Measurements from ENCODE around the gene DYRK1B. TPM values are rescaled to one million over a fixed set of nuclear protein-coding genes. Genes with fewer than 3 reads are reported as not detected.

DYRK1B gene
- total RNA-seq, 2 experiments from 2014 or later = 3.0 to 9.2 TPM

DNA sequence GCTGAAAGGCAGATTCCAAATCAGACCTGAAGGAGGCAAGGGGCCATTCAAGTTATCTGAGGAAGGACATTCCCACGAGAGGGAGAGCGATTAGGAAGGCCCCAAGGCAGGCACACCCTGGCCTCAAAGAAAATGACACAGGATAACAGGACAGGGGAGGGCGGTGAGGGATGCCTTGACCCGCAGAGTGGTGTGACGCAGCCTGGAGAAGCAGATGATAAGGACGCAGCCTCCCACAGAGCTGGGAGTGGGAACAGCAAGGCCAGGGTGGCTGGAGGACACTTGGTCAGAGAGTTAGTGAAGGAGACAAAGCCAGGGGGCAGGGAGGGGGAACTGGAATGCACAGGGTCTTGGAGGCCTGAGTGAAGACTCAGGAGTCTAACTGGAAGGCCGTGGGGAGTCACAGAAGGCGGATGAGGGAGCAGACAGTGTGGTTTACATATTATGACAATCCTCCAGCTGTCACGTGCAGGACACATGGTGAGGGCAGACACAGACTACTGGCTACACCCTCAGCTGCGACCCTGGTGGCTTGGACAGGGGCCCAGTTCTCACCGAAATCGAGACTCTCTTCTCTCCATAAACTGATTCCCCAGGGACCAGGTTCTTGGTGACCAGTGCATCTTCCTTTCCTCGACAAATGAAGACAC, 5.8 kb upstream of the DYRK1B start:
- no peak overlapping the region for H3K27ac ChIP-seq (ENCODE audit: low read depth, low read length, poor library complexity, severe bottlenecking)
- H4K20me1 ChIP-seq (ENCODE audit: insufficient read depth, low read length) = peaks cover 30% of the 10 kb centered on the region
- H3K9me3 ChIP-seq (ENCODE audit: low read length) = no peaks in the 10 kb centered on the region
- H3K4me3 ChIP-seq (ENCODE audit: low read depth, low read length, poor library complexity, severe bottlenecking) = no peak overlapping the region
- CTCF ChIA-PET (ENCODE audit: unreplicated experiment) = no interaction called here
- TF ChIP-seq EZH2phosphoT487 (IDR thresholded peaks at IDR 0.05; ENCODE audit: borderline replicate concordance, low read depth, low read length) (no peak), CTCF (conservative IDR thresholded peaks at IDR 0.05; ENCODE audit: low read length) (no peak)
- H3K4me2 ChIP-seq (ENCODE audit: low read length) = no peak overlapping the region
- BruUV-seq (replicated peaks) = no TSS peak
- no peak for DNase-seq (ENCODE audit: low spot score)
- POLR2A ChIA-PET = no interaction called here
- intact Hi-C loops (cut with micrococcal nuclease; ENCODE audit: unreplicated experiment) = no loop called here
- peaks cover 82% of the 10 kb centered on the region for H3K36me3 ChIP-seq (ENCODE audit: insufficient read depth, low read length)
- peaks cover 49% of the 10 kb centered on the region for H3K79me2 ChIP-seq (ENCODE audit: insufficient read depth, low read depth, low read length)
- H2AFZ ChIP-seq (ENCODE audit: low read length) = no peak overlapping the region
- H3K9me2 ChIP-seq (ENCODE audit: insufficient read depth, low read length) = no peaks in the 10 kb centered on the region
- H3K4me1 ChIP-seq (ENCODE audit: insufficient read depth, low read length, poor library complexity, severe bottlenecking) = peaks cover 24% of the 10 kb centered on the region

GRCh38 chr19:39838569-39838968, 4.6 kb upstream of the DYRK1B start:
- no peak overlapping the region for H3K4me2 ChIP-seq (ENCODE audit: low read length)
- H3K9me2 ChIP-seq (ENCODE audit: insufficient read depth, low read length) = no peaks in the 10 kb centered on the region
- H2AFZ ChIP-seq (ENCODE audit: low read length) = no peak overlapping the region
- TF ChIP-seq EZH2phosphoT487 (IDR thresholded peaks at IDR 0.05; ENCODE audit: borderline replicate concordance, low read depth, low read length) = no peak
- TF ChIP-seq CTCF (conservative IDR thresholded peaks at IDR 0.05; ENCODE audit: low read length) = no peak
- H3K4me3 ChIP-seq (ENCODE audit: low read depth, low read length, poor library complexity, severe bottlenecking) = no peak overlapping the region
- ChIA-PET CTCF (ENCODE audit: unreplicated experiment) (no interaction called here), POLR2A (no interaction called here)
- intact Hi-C loops (cut with micrococcal nuclease; ENCODE audit: unreplicated experiment) = no loop called here
- BruUV-seq (replicated peaks) = no TSS peak
- H4K20me1 ChIP-seq (ENCODE audit: insufficient read depth, low read length) = peaks cover 19% of the 10 kb centered on the region
- H3K27ac ChIP-seq (ENCODE audit: low read depth, low read length, poor library complexity, severe bottlenecking) = no peak overlapping the region
- no peaks in the 10 kb centered on the region for H3K9me3 ChIP-seq (ENCODE audit: low read length)
- peaks cover 22% of the 10 kb centered on the region for H3K4me1 ChIP-seq (ENCODE audit: insufficient read depth, low read length, poor library complexity, severe bottlenecking)
- peaks cover 86% of the 10 kb centered on the region for H3K36me3 ChIP-seq (ENCODE audit: insufficient read depth, low read length)
- no peak for DNase-seq (ENCODE audit: low spot score)
- H3K79me2 ChIP-seq (ENCODE audit: insufficient read depth, low read depth, low read length) = peaks cover 36% of the 10 kb centered on the region

DNA sequence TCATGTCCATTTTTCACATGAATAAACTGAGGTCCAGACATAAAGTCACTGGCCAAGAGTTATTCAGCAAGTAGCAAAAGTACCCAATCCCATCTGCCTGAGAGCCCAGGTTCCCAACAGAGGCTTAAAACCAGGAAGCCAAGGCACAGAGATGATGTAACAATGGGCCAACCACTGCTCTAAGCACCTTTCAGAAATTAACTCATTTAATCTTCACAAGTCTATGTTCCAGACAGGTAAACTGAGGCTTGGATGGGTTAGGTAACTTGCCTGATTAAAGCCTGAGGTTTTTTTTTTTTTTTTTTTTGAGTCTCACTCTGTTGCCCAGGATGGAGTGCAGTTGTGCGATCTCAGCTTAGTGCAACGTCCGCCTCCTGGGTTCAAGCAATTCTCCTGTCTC, 4.0 kb upstream of the DYRK1B start:
- intact Hi-C loops (cut with micrococcal nuclease; ENCODE audit: unreplicated experiment) = no loop called here
- no peak for DNase-seq (ENCODE audit: low spot score)
- peaks cover 83% of the 10 kb centered on the region for H3K36me3 ChIP-seq (ENCODE audit: insufficient read depth, low read length)
- peaks cover 24% of the 10 kb centered on the region for H3K4me1 ChIP-seq (ENCODE audit: insufficient read depth, low read length, poor library complexity, severe bottlenecking)
- TF ChIP-seq EZH2phosphoT487 (IDR thresholded peaks at IDR 0.05; ENCODE audit: borderline replicate concordance, low read depth, low read length) (no peak), CTCF (conservative IDR thresholded peaks at IDR 0.05; ENCODE audit: low read length) (no peak)
- no peaks in the 10 kb centered on the region for H3K9me3 ChIP-seq (ENCODE audit: low read length)
- peaks cover 14% of the 10 kb centered on the region for H4K20me1 ChIP-seq (ENCODE audit: insufficient read depth, low read length)
- ChIA-PET CTCF (ENCODE audit: unreplicated experiment) (no interaction called here), POLR2A (no interaction called here)
- H3K27ac ChIP-seq (ENCODE audit: low read depth, low read length, poor library complexity, severe bottlenecking) = no peak overlapping the region
- no peaks in the 10 kb centered on the region for H3K9me2 ChIP-seq (ENCODE audit: insufficient read depth, low read length)
- H3K4me3 ChIP-seq (ENCODE audit: low read depth, low read length, poor library complexity, severe bottlenecking) = no peak overlapping the region
- BruUV-seq (replicated peaks) = no TSS peak
- no peak overlapping the region for H2AFZ ChIP-seq (ENCODE audit: low read length)
- H3K4me2 ChIP-seq (ENCODE audit: low read length) = no peak overlapping the region
- H3K79me2 ChIP-seq (ENCODE audit: insufficient read depth, low read depth, low read length) = peaks cover 30% of the 10 kb centered on the region

All from OCI-LY7 (cell line).